CD14-positive monocyte (primary cell): ENCODE measurements around the gene CREB5. TPM values are rescaled to one million over a fixed set of nuclear protein-coding genes. Genes with fewer than 3 reads are reported as not detected.

Source experiments
- DNase-seq, 3 donors: peaks; one replicate each; pipeline ENCODE4 v3.0.0-alpha.2; 2011 to 2022
- H2AFZ ChIP-seq: 2 replicates; pipeline ENCODE4 v1.6.0; 2012; ENCODE audit warnings: mild to moderate bottlenecking, low read depth, low read length, inconsistent platforms; ENCODE audit not compliant: insufficient read depth, poor library complexity, severe bottlenecking
- H3K27ac ChIP-seq, 2 donors: 1 replicate in 1 of 2; 2 replicates in 1 of 2; pipeline ENCODE4 v1.5.1; 2012 to 2013; ENCODE audit warnings: low read length in 2 of 2, control low read depth in 1 of 2, inconsistent platforms in 1 of 2, low read depth in 1 of 2, mild to moderate bottlenecking in 1 of 2
- H3K27me3 ChIP-seq, 2 donors: one replicate each; pipeline versions ENCODE4 v1.6.0 to v1.6.1; 2011 to 2013; ENCODE audit warnings: low read length in 2 of 2; ENCODE audit not compliant: control insufficient read depth in 2 of 2, insufficient read depth in 2 of 2
- H3K36me3 ChIP-seq, 2 donors: replicated peaks in 1 of 2; 1 replicate in 1 of 2; 2 replicates in 1 of 2; pipeline versions ENCODE4 v1.5.1 to v1.6.1; 2012 to 2013; ENCODE audit warnings: low read length in 2 of 2, control low read depth in 1 of 2, inconsistent platforms in 1 of 2, mild to moderate bottlenecking in 1 of 2; ENCODE audit not compliant: insufficient read depth in 2 of 2, control insufficient read depth in 1 of 2
- H3K4me1 ChIP-seq, 2 donors: 1 replicate in 1 of 2; 2 replicates in 1 of 2; pipeline versions ENCODE4 v1.5.1 to v1.6.1; 2012 to 2013; ENCODE audit warnings: low read length in 2 of 2, control low read depth in 1 of 2, inconsistent platforms in 1 of 2, mild to moderate bottlenecking in 1 of 2, moderate library complexity in 1 of 2; ENCODE audit not compliant: insufficient read depth in 2 of 2, control insufficient read depth in 1 of 2
- H3K4me2 ChIP-seq: replicated peaks from 2 replicates; pipeline ENCODE3; 2012; ENCODE audit warnings: low read length, moderate library complexity, mild to moderate bottlenecking; ENCODE audit not compliant: poor library complexity, severe bottlenecking; ENCODE audit errors: extremely low read depth
- H3K4me3 ChIP-seq, 3 experiments: fragments of 200-600 bp in 1 of 3; sonication (generic) in 1 of 3; replicated peaks in 1 of 3; 1 replicate in 2 of 3; 2 replicates in 1 of 3; pipeline ENCODE4 v1.5.1; 2011 to 2013; ENCODE audit warnings: low read length in 3 of 3, mild to moderate bottlenecking in 3 of 3, control low read depth in 2 of 3, low read depth in 2 of 3, inconsistent platforms in 1 of 3, moderate library complexity in 1 of 3
- H3K79me2 ChIP-seq: 2 replicates; pipeline ENCODE4 v1.6.0; 2012; ENCODE audit warnings: mild to moderate bottlenecking, control low read depth, inconsistent platforms, low read length, moderate library complexity; ENCODE audit not compliant: insufficient read depth
- H3K9ac ChIP-seq: 2 replicates; pipeline ENCODE4 v1.6.0; 2017; ENCODE audit warnings: low read length, mild to moderate bottlenecking; ENCODE audit not compliant: insufficient read depth, poor library complexity, severe bottlenecking
- H3K9me3 ChIP-seq, 2 donors: replicated peaks in 1 of 2; 1 replicate in 1 of 2; 2 replicates in 1 of 2; pipeline versions ENCODE4 v1.5.1 to v1.6.1; 2012 to 2013; ENCODE audit warnings: low read length in 2 of 2, control low read depth in 1 of 2; ENCODE audit not compliant: control insufficient read depth in 1 of 2, insufficient read depth in 1 of 2
- H4K20me1 ChIP-seq: 2 replicates; pipeline ENCODE4 v1.6.0; 2012; ENCODE audit warnings: mild to moderate bottlenecking, low read length, control low read depth, moderate library complexity; ENCODE audit not compliant: insufficient read depth
- H3K27ac Mint-ChIP-seq, 7 donors: one replicate each; pipeline ENCODE4 v1.8.0; 2020; ENCODE audit warnings: mild to moderate bottlenecking in 7 of 7, mixed read lengths in 7 of 7, moderate library complexity in 6 of 7, inconsistent platforms in 2 of 7
- H3K27me3 Mint-ChIP-seq, 3 donors: one replicate each; pipeline ENCODE4 v1.8.0; 2021 to 2022; ENCODE audit warnings: low read depth in 3 of 3, mild to moderate bottlenecking in 3 of 3, mixed read lengths in 3 of 3, moderate library complexity in 3 of 3, inconsistent platforms in 1 of 3
- H3K36me3 Mint-ChIP-seq, 2 donors: one replicate each; pipeline ENCODE4 v1.8.0; 2020; ENCODE audit warnings: mixed read lengths in 2 of 2, inconsistent platforms in 1 of 2, mild to moderate bottlenecking in 1 of 2
- H3K4me1 Mint-ChIP-seq: one replicate; pipeline ENCODE4 v1.8.0; 2020; ENCODE audit warnings: mild to moderate bottlenecking, mixed read lengths
- H3K4me3 Mint-ChIP-seq, 2 donors: one replicate each; pipeline ENCODE4 v1.8.0; 2020; ENCODE audit warnings: mild to moderate bottlenecking in 2 of 2, mixed read lengths in 2 of 2, moderate library complexity in 1 of 2
- H3K9me3 Mint-ChIP-seq, 7 donors: one replicate each; pipeline ENCODE4 v1.8.0; 2020 to 2022; ENCODE audit warnings: mixed read lengths in 7 of 7, mild to moderate bottlenecking in 6 of 7, moderate library complexity in 6 of 7, inconsistent platforms in 2 of 7
- CTCF ChIP-seq: fragments of 200-600 bp; IDR thresholded peaks from one replicate; pipeline ENCODE4 v1.8.0; 2022; ENCODE audit warnings: antibody characterized with exemption, mild to moderate bottlenecking
- WGBS: methylation state at CpG from one replicate; pipeline ENCODE4 v1.1.5; 2013; ENCODE audit warnings: missing lambda C conversion rate; ENCODE audit not compliant: insufficient coverage; 5-methylcytosine and 5-hydroxymethylcytosine counted together
- intact Hi-C, 2 donors: fragments of 100-400 bp; cut with micrococcal nuclease; formaldehyde crosslinking; loops; one replicate each; pipeline versions ENCODE4 v1.15.0 to v1.15.1; 2023
- polyA plus RNA-seq, 3 donors: library from polyadenylated mRNA; depleted of rRNA in 1 of 3; unstranded in 2 of 3; stranded (reverse) in 1 of 3; fragments of 300-500 nt in 2 of 3; fragments of >200 nt in 1 of 3; fragmentation: Illumina TruSeq in 2 of 3; gene quantifications; 1 replicate in 2 of 3; 2 replicates in 1 of 3; pipeline ENCODE4 v1.2.3, GENCODE V29; 2012 to 2021

CREB5 gene
- polyA plus RNA-seq, 3 donors, result 25.1 to 72.3 (median 44.2) TPM

DNA sequence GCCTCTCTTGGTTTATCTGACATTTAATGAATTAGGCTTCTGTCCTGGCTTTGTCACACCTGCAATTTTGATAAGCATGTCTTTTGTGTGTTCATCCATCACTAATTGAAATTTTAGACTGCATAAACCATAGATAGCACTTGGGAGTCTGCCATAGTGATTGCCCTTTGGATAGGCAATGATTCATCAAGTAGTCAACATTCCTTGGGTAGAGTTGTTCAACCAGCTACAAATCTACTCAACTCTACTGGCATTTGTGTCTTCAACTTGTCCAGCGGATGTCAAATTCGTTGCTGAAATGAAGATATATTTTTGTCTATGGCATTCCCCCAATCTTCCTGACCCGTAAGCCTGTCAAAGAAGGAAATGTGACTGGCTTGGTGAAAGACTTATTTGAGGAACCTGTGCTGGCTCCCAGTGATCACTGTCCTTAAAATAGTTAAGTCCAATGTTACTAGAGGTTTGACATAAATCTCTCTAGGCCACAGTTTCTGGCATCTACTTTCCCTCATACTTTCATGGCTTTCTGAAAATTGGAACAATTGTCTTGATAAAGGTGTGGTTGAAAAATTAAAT lies 33.7 kb upstream of the CREB5 start:
- H3K27me3 Mint-ChIP-seq, result peaks cover 0 to 12% (median 3%) of the 10 kb centered on the region in 3 donors
- Histone ChIP-seq H3K36me3 (no peaks in the 10 kb centered on the region), H3K4me1 (no peaks in the 10 kb centered on the region), H3K27ac (no peak overlapping the region), H3K27me3 (peaks cover 2 to 3% of the 10 kb centered on the region in 2 donors), H3K9ac (no peak overlapping the region), H3K79me2 (no peaks in the 10 kb centered on the region), H4K20me1 (no peaks in the 10 kb centered on the region), H3K4me3 (no peak overlapping the region), H3K4me2 (no peak overlapping the region), H2AFZ (no peak overlapping the region), H3K9me3 (no peaks in the 10 kb centered on the region)
- intact Hi-C loops, result no loop called here
- H3K27ac Mint-ChIP-seq, result no peak overlapping the region
- no peak for DNase-seq
- peaks cover 0 to 2% (median 0%) of the 10 kb centered on the region in 7 donors for H3K9me3 Mint-ChIP-seq
- no peaks in the 10 kb centered on the region for H3K36me3 Mint-ChIP-seq
- TF ChIP-seq CTCF, result no peak
- H3K4me3 Mint-ChIP-seq, result no peak overlapping the region
- H3K4me1 Mint-ChIP-seq, result no peaks in the 10 kb centered on the region
- 60% methylated on average over 2 of the region's 3 CpGs for WGBS

DNA sequence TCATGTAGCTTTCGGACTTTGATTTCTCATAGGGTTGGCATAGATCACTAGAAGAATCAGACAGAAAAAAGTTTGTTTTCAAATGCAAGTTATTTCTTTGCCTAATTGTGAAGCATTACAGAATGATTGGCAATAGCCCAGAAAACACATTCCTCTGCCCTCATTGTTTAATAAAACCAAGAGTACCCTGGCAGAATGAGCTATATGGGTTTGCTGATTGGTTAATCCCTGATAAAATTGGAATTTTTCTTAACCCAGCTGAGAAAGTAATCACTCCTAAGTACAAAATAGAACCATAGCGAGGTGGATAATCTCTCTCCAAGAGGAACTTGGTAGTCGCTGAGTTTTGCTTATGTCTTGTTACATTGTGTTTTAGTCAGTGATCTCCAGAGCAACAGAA lies 30.9 kb upstream of the CREB5 start:
- Histone ChIP-seq H3K9ac (no peak overlapping the region), H3K36me3 (no peaks in the 10 kb centered on the region), H3K9me3 (no peaks in the 10 kb centered on the region), H3K4me2 (no peak overlapping the region), H2AFZ (no peak overlapping the region), H3K27me3 (peaks cover 2 to 3% of the 10 kb centered on the region in 2 donors), H3K79me2 (no peaks in the 10 kb centered on the region), H3K27ac (no peak overlapping the region), H3K4me1 (no peaks in the 10 kb centered on the region), H4K20me1 (no peaks in the 10 kb centered on the region), H3K4me3 (no peak overlapping the region)
- no peak overlapping the region for H3K27ac Mint-ChIP-seq
- no peak for DNase-seq
- no peaks in the 10 kb centered on the region for H3K4me1 Mint-ChIP-seq
- no CpG with 5 or more reads among the region's 3 CpGs for WGBS
- H3K4me3 Mint-ChIP-seq, result no peak overlapping the region
- no peaks in the 10 kb centered on the region for H3K36me3 Mint-ChIP-seq
- TF ChIP-seq CTCF, result no peak
- peaks cover 0 to 3% (median 0%) of the 10 kb centered on the region in 7 donors for H3K9me3 Mint-ChIP-seq
- intact Hi-C loops, result loop anchor here in 1 of 2 donors (10.0 kb wide), 1 partner anchor 243 kb away; no protein-coding TSS in a partner anchor
- peaks cover 2 to 17% (median 6%) of the 10 kb centered on the region in 3 donors for H3K27me3 Mint-ChIP-seq
